Measurements from ENCODE around the gene TSKS.

GRCh38 chr19:49809160-49809940 lies 46.2 kb upstream of the TSKS start:
- no peak for TF ChIP-seq POLR2A (IDR thresholded peaks at IDR 0.05)
- peak in 1 of 3 experiments; percentile 21 for TF ChIP-seq CTCF (IDR thresholded peaks at IDR 0.05)
- peak in 1 of 2 donors; percentile 67 for TF ChIP-seq POLR2AphosphoS5 (IDR thresholded peaks at IDR 0.05; ENCODE audit: insufficient read depth in 1 of 2, low read depth in 1 of 2)

Measured in vagina (tissue), 2 donors.